GM21528 (cell line): ENCODE results near the gene TBRG1.

Experiments
- ATAC-seq: cut with Tn5 transposase; IDR thresholded peaks from one replicate; pipeline ENCODE4 v1.9.1; 2021; ENCODE audit warnings: mild to moderate bottlenecking, moderate library complexity; ENCODE audit not compliant: unreplicated experiment, low FRiP score

The TBRG1 gene

GRCh38 chr11:124612567-124613246 lies 10.0 kb upstream of the TBRG1 start:
- no peak for ATAC-seq

- no peak for ATAC-seq
Observed at GRCh38 chr11:124618863-124619262, 3.8 kb upstream of the TBRG1 start.

GRCh38 chr11:124623861-124624525 lies 1.3 kb downstream of the TBRG1 start:
- ATAC-seq = no peak

GRCh38 chr11:124625504-124626168 lies 3.0 kb downstream of the TBRG1 start:
- no peak for ATAC-seq

GRCh38 chr11:124627546-124627945 lies 4.9 kb downstream of the TBRG1 start:
- no peak for ATAC-seq

- ATAC-seq = no peak
Observed at GRCh38 chr11:124629961-124630360, 7.3 kb downstream of the TBRG1 start.

GRCh38 chr11:124633355-124633754 lies 10.7 kb downstream of the TBRG1 start:
- no peak for ATAC-seq

- ATAC-seq = no peak
Observed at GRCh38 chr11:124635932-124636331, 13.3 kb downstream of the TBRG1 start.

GRCh38 chr11:124638500-124638899 lies 15.8 kb downstream of the TBRG1 start:
- ATAC-seq = no peak

- ATAC-seq = no peak
Observed at GRCh38 chr11:124639186-124639585, 16.5 kb downstream of the TBRG1 start.

- no peak for ATAC-seq
Observed at GRCh38 chr11:124640666-124641065, 18.0 kb downstream of the TBRG1 start.

GRCh38 chr11:124642628-124643027 lies 20.0 kb downstream of the TBRG1 start:
- no peak for ATAC-seq

- no peak for ATAC-seq
Observed at GRCh38 chr11:124643042-124643604, 20.5 kb downstream of the TBRG1 start.

GRCh38 chr11:124643605-124644425 lies 21.2 kb downstream of the TBRG1 start:
- ATAC-seq = no peak

- ATAC-seq = no peak
Observed at GRCh38 chr11:124644426-124645280, 22.0 kb downstream of the TBRG1 start.

GRCh38 chr11:124646148-124646547 lies 23.5 kb downstream of the TBRG1 start:
- no peak for ATAC-seq

GRCh38 chr11:124648610-124649009 lies 25.9 kb downstream of the TBRG1 start:
- ATAC-seq = no peak

- ATAC-seq = no peak
Observed at GRCh38 chr11:124656774-124657630, 34.3 kb downstream of the TBRG1 start.

GRCh38 chr11:124657904-124658303 lies 35.2 kb downstream of the TBRG1 start:
- ATAC-seq = no peak
